IMR-90 (cell line): Measurements from ENCODE around the gene TPGS1. TPM values are rescaled to one million over a fixed set of nuclear protein-coding genes. Genes with fewer than 3 reads are reported as not detected.
A peak's percentile ranks its signal among the peaks of the same experiment; 100 is the strongest.

Experiments used
- ATAC-seq: fragments of 200-7000 bp; cut with Tn5 transposase; 2 replicates; pipeline ENCODE4 v1.9.1; 2020; ENCODE audit warnings: low read depth, mild to moderate bottlenecking, moderate library complexity
- BruUV-seq: library from RNA; stranded (reverse); fragments of 400-500 nt; replicated peaks from 2 replicates; lab custom pipeline; 2021; lab: Mats Ljungman, UMichigan
- CTCF ChIA-PET: fragments of 300-600 bp; formaldehyde crosslinking; extraction: SDS; loops from one replicate; lab custom pipeline; 2021; ENCODE audit warnings: antibody characterized with exemption; lab: Yijun Ruan, JAX
- POLR2A ChIA-PET: fragments of 300-600 bp; sonication (Branson Sonifier 250); formaldehyde crosslinking; loops from one replicate; lab custom pipeline; 2022; ENCODE audit warnings: antibody characterized with exemption; ENCODE audit not compliant: unreplicated experiment; lab: Charles Lee
- DNase-seq: peaks from one replicate; pipeline ENCODE4 v3.0.0; 2013
- H2AFZ ChIP-seq: replicated peaks from 2 replicates; pipeline ENCODE3; 2013; ENCODE audit warnings: low read length, mild to moderate bottlenecking; ENCODE audit not compliant: poor library complexity
- H2AK5ac ChIP-seq: 2 replicates; pipeline ENCODE4 v1.6.1; 2013; ENCODE audit warnings: low read depth, low read length, inconsistent platforms
- H2AK9ac ChIP-seq: replicated peaks from 2 replicates; pipeline ENCODE3; 2013; ENCODE audit warnings: mild to moderate bottlenecking, low read depth, low read length, moderate library complexity; ENCODE audit not compliant: poor library complexity
- H2BK120ac ChIP-seq: 2 replicates; pipeline ENCODE4 v1.6.1; 2013; ENCODE audit warnings: low read depth, low read length, inconsistent platforms
- H2BK15ac ChIP-seq: 3 replicates; pipeline ENCODE4 v1.6.1; 2013; ENCODE audit warnings: low read depth, low read length, inconsistent platforms
- H2BK20ac ChIP-seq: 2 replicates; pipeline ENCODE4 v1.6.1; 2013; ENCODE audit warnings: low read depth, mild to moderate bottlenecking, inconsistent platforms, low read length, moderate library complexity
- H2BK5ac ChIP-seq: 2 replicates; pipeline ENCODE4 v1.6.1; 2013; ENCODE audit warnings: mild to moderate bottlenecking, low read depth, low read length, inconsistent platforms; ENCODE audit not compliant: poor library complexity, severe bottlenecking
- H3K14ac ChIP-seq: replicated peaks from 2 replicates; pipeline ENCODE4 v1.6.1; 2013; ENCODE audit warnings: low read depth, low read length, inconsistent platforms
- H3K18ac ChIP-seq: 2 replicates; pipeline ENCODE4 v1.6.1; 2013; ENCODE audit warnings: low read depth, low read length, control low read depth
- H3K23ac ChIP-seq: 2 replicates; pipeline ENCODE4 v1.6.1; 2013; ENCODE audit warnings: low read depth, low read length, inconsistent platforms
- H3K27ac ChIP-seq: 2 replicates; pipeline ENCODE4 v1.5.1; 2013; ENCODE audit warnings: mild to moderate bottlenecking, control low read depth, low read length; ENCODE audit not compliant: insufficient read depth
- H3K27me3 ChIP-seq: 2 replicates; pipeline ENCODE4 v1.6.1; 2013; ENCODE audit warnings: low read length; ENCODE audit not compliant: control insufficient read depth, insufficient read depth
- H3K36me3 ChIP-seq: 2 replicates; pipeline ENCODE4 v1.6.1; 2013; ENCODE audit warnings: low read length, mixed read lengths; ENCODE audit not compliant: control insufficient read depth, insufficient read depth
- H3K4ac ChIP-seq: 2 replicates; pipeline ENCODE4 v1.6.1; 2013; ENCODE audit warnings: low read depth, low read length, inconsistent platforms
- H3K4me1 ChIP-seq: 2 replicates; pipeline ENCODE4 v1.6.1; 2013; ENCODE audit warnings: low read length, mixed read lengths; ENCODE audit not compliant: control insufficient read depth, insufficient read depth
- H3K4me2 ChIP-seq: 2 replicates; pipeline ENCODE4 v1.6.1; 2013; ENCODE audit warnings: low read depth, mild to moderate bottlenecking, control low read depth, low read length, moderate library complexity
- H3K4me3 ChIP-seq: 2 replicates; pipeline ENCODE4 v1.5.1; 2013; ENCODE audit warnings: low read depth, mild to moderate bottlenecking, control low read depth, low read length, moderate library complexity; ENCODE audit not compliant: insufficient read depth
- H3K56ac ChIP-seq: 2 replicates; pipeline ENCODE4 v1.6.1; 2013; ENCODE audit warnings: low read length, inconsistent platforms; ENCODE audit not compliant: insufficient read depth; ENCODE audit errors: extremely low read depth
- H3K79me1 ChIP-seq, 2 experiments: 2 replicates each; pipeline ENCODE4 v1.6.1; 2013; ENCODE audit warnings: low read length in 2 of 2, inconsistent platforms in 1 of 2, low read depth in 1 of 2
- H3K9ac ChIP-seq: 2 replicates; pipeline ENCODE4 v1.6.1; 2013; ENCODE audit warnings: low read depth, low read length, control low read depth
- H3K9me1 ChIP-seq: 2 replicates; pipeline ENCODE4 v1.6.1; 2013; ENCODE audit warnings: low read length, inconsistent platforms; ENCODE audit not compliant: insufficient read depth
- H3K9me3 ChIP-seq: 2 replicates; pipeline ENCODE4 v1.6.1; 2013; ENCODE audit warnings: low read length; ENCODE audit not compliant: control insufficient read depth, insufficient read depth
- H4K20me1 ChIP-seq: 2 replicates; pipeline ENCODE4 v1.6.1; 2013; ENCODE audit warnings: low read length, inconsistent platforms; ENCODE audit not compliant: insufficient read depth
- H4K5ac ChIP-seq: 2 replicates; pipeline ENCODE4 v1.6.1; 2013; ENCODE audit warnings: mild to moderate bottlenecking, low read depth, low read length, control low read depth
- H4K8ac ChIP-seq, 2 experiments: 2 replicates each; pipeline ENCODE4 v1.6.1; 2013; ENCODE audit warnings: low read depth in 2 of 2, low read length in 2 of 2, control low read depth in 1 of 2, inconsistent platforms in 1 of 2
- H4K91ac ChIP-seq: 2 replicates; pipeline ENCODE4 v1.6.1; 2013; ENCODE audit warnings: low read depth, low read length, inconsistent platforms; ENCODE audit not compliant: insufficient read depth
- BHLHE40 ChIP-seq: fragments of 150-350 bp; IDR thresholded peaks from 2 replicates; pipeline ENCODE4 v1.6.1; 2016; ENCODE audit warnings: mild to moderate bottlenecking, low read depth, low read length
- CEBPB ChIP-seq: IDR thresholded peaks from 2 replicates; pipeline ENCODE4 v1.6.1; 2012; ENCODE audit warnings: low read depth, low read length, improper control_type of control experiment
- CHD1 ChIP-seq: IDR thresholded peaks from 2 replicates; pipeline ENCODE4 v1.6.1; 2012; ENCODE audit warnings: low read depth, low read length, improper control_type of control experiment
- FOS ChIP-seq: fragments of 150-350 bp; IDR thresholded peaks from 2 replicates; pipeline ENCODE4 v1.6.1; 2016; ENCODE audit warnings: low read depth, low read length
- MAFK ChIP-seq: IDR thresholded peaks from 2 replicates; pipeline ENCODE4 v1.6.1; 2012; ENCODE audit warnings: low read depth, low read length, improper control_type of control experiment
- MAZ ChIP-seq: IDR thresholded peaks from 2 replicates; pipeline ENCODE4 v1.6.1; 2012; ENCODE audit warnings: low read depth, mild to moderate bottlenecking, low read length, improper control_type of control experiment, moderate library complexity, borderline replicate concordance
- MXI1 ChIP-seq: IDR thresholded peaks from 2 replicates; pipeline ENCODE4 v1.6.1; 2012; ENCODE audit warnings: low read depth, mild to moderate bottlenecking, low read length, moderate library complexity, borderline replicate concordance
- NFE2L2 ChIP-seq: fragments of 150-350 bp; IDR thresholded peaks from 2 replicates; pipeline ENCODE4 v1.6.1; 2016; ENCODE audit warnings: low read depth, mild to moderate bottlenecking, low read length
- POLR2A ChIP-seq: IDR thresholded peaks from 2 replicates; pipeline ENCODE4 v1.6.1; 2012; ENCODE audit warnings: mild to moderate bottlenecking, low read depth, low read length
- RAD21 ChIP-seq: IDR thresholded peaks from 2 replicates; pipeline ENCODE4 v1.6.1; 2012; ENCODE audit warnings: low read length, improper control_type of control experiment
- RCOR1 ChIP-seq: IDR thresholded peaks from 2 replicates; pipeline ENCODE4 v1.6.1; 2012; ENCODE audit warnings: mild to moderate bottlenecking, low read length, improper control_type of control experiment; ENCODE audit not compliant: insufficient replicate concordance
- RFX5 ChIP-seq: IDR thresholded peaks from 2 replicates; pipeline ENCODE4 v1.8.0; 2012; ENCODE audit warnings: low read depth, mild to moderate bottlenecking, low read length, moderate library complexity
- SMC3 ChIP-seq: fragments of 150-350 bp; IDR thresholded peaks from 2 replicates; pipeline ENCODE4 v1.6.1; 2016; ENCODE audit warnings: low read depth, mild to moderate bottlenecking, antibody characterized with exemption, low read length, moderate library complexity
- WGBS, 2 experiments: methylation state at CpG; one replicate each; pipeline versions ENCODE4 v1.1.5 to v1.1.7; 2013; ENCODE audit warnings: missing lambda C conversion rate in 2 of 2; ENCODE audit not compliant: insufficient read length in 1 of 2; ENCODE audit errors: extremely low coverage in 2 of 2; 5-methylcytosine and 5-hydroxymethylcytosine counted together
- dilution Hi-C: fragments of 300-500 bp; cut with HindIII; formaldehyde crosslinking; loops from one replicate; pipeline ENCODE4 v1.14.3; 2018; ENCODE audit warnings: low sequenced_read_pairs; ENCODE audit not compliant: unreplicated experiment
- in situ Hi-C: fragments of 300-500 bp; cut with MboI; formaldehyde crosslinking; loops from 3 replicates; pipeline ENCODE4 v1.14.3; 2019; ENCODE audit warnings: low sequenced_read_pairs, inconsistent platforms, mixed read lengths
- intact Hi-C: fragments of 100-400 bp; cut with micrococcal nuclease; formaldehyde crosslinking; loops from 2 replicates; pipeline ENCODE4 v1.10.0; 2022
- polyA plus RNA-seq, 3 experiments: library from polyadenylated mRNA; depleted of rRNA; stranded (reverse); fragments of >200 nt; gene quantifications; 2 replicates each; pipeline ENCODE4 v1.2.3, GENCODE V29; 2012; ENCODE audit warnings: low replicate concordance in 1 of 3
- total RNA-seq: library from RNA; depleted of rRNA; stranded (reverse); fragments of >200 nt; gene quantifications from 2 replicates; pipeline ENCODE4 v1.2.3, GENCODE V29; 2012
- TF ChIP-seq, protein P1 (sequence below): fragments of 150-350 bp; IDR thresholded peaks from 2 replicates; pipeline ENCODE4 v1.6.1; 2017; ENCODE audit warnings: mild to moderate bottlenecking, antibody characterized with exemption, low read length, low read depth
- TF ChIP-seq, protein P2 (sequence below): conservative IDR thresholded peaks from 2 replicates; pipeline ENCODE4 v1.5.1; 2012; ENCODE audit warnings: mild to moderate bottlenecking, low read depth, low read length, improper control_type of control experiment
- TF ChIP-seq, protein P3 (sequence below): fragments of 150-350 bp; IDR thresholded peaks from 2 replicates; pipeline ENCODE4 v1.6.1; 2016; ENCODE audit warnings: low read depth, mild to moderate bottlenecking, low read length, moderate library complexity, borderline replicate concordance

TPGS1 gene
- total and polyA plus RNA-seq, 2 of the 4 experiments (the other 2 are of a cell fraction) = 2.7 to 6.3 TPM

DNA sequence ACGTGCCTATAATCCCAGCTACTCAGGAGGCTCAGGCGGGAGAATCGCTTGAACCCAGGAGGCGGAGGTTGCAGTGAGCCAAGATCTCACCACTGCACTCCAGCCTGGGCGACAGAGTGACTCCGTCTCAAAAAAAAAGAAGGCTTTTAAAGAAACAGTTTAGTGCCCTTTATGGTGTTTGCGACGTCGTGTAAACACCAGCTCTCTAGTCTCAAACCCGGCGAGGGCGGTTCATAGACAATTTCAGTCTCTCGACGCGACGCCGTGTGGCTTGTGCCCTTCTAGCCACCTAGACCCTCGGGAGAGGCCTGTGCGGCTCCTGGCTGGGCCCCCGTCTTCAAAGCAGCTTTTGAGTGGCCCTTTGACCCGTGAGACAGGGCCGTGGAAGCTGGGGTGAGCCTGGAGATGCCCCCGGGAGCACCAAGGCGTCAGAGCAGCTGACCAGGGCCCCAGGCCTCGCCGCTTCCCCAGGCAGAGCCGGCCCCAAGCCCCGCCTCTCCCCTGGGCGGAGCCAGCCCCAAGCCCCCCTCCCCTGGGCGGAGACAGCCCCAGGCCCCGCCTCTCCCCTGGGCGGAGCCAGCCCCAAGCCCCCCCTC is 16.1 kb upstream of the TPGS1 start:
- intact Hi-C loops (no loop called here), in situ Hi-C loops (no loop called here), dilution Hi-C loops (no loop called here)
- Histone ChIP-seq H2BK20ac (no peak overlapping the region), H2BK120ac (no peak overlapping the region), H4K5ac (no peak overlapping the region), H3K79me1 (peaks cover 0 to 7% of the 10 kb centered on the region in 2 experiments; a peak in 1 of 4 replicates), H2AK5ac (no peak overlapping the region), H3K9ac (no peak overlapping the region), H3K27me3 (peaks cover 5% of the 10 kb centered on the region; the same call in 1 of the 2 replicates), H3K4me3 (no peak overlapping the region), H3K36me3 (no peaks in the 10 kb centered on the region), H2AK9ac (no peak overlapping the region), H3K18ac (no peak overlapping the region), H3K4me2 (no peak overlapping the region), H3K4ac (no peak overlapping the region), H3K9me3 (no peaks in the 10 kb centered on the region), H4K91ac (no peak overlapping the region), H2BK15ac (no peak overlapping the region), H3K14ac (no peak overlapping the region), H3K9me1 (peaks cover 4% of the 10 kb centered on the region; the same call in 1 of the 2 replicates), H3K56ac (no peak overlapping the region), H2BK5ac (no peak overlapping the region), H4K20me1 (no peaks in the 10 kb centered on the region), H3K23ac (no peak overlapping the region), H3K27ac (no peak overlapping the region), H4K8ac (no peak overlapping the region), H2AFZ (peak overlapping the region; percentile 51), H3K4me1 (peaks cover 4% of the 10 kb centered on the region; the same call in 1 of the 2 replicates)
- DNase-seq = no peak
- POLR2A ChIA-PET = no interaction called here
- 65% methylated on average over 9 of the region's 32 CpGs; no CpG with 5 or more reads in 1 of the 2 experiments for WGBS, 2 experiments
- BruUV-seq = no TSS peak
- TF ChIP-seq RFX5 = no peak
- TF ChIP-seq RAD21 = no peak
- TF ChIP-seq, protein P1, sequence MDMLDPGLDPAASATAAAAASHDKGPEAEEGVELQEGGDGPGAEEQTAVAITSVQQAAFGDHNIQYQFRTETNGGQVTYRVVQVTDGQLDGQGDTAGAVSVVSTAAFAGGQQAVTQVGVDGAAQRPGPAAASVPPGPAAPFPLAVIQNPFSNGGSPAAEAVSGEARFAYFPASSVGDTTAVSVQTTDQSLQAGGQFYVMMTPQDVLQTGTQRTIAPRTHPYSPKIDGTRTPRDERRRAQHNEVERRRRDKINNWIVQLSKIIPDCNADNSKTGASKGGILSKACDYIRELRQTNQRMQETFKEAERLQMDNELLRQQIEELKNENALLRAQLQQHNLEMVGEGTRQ = no peak
- no peak for TF ChIP-seq CHD1
- TF ChIP-seq POLR2A = no peak
- TF ChIP-seq MAZ = no peak
- no peak for TF ChIP-seq BHLHE40
- TF ChIP-seq MAFK = no peak
- TF ChIP-seq MXI1 = no peak
- no peak for TF ChIP-seq RCOR1
- TF ChIP-seq CEBPB = no peak
- TF ChIP-seq FOS = no peak
- TF ChIP-seq, protein P2, sequence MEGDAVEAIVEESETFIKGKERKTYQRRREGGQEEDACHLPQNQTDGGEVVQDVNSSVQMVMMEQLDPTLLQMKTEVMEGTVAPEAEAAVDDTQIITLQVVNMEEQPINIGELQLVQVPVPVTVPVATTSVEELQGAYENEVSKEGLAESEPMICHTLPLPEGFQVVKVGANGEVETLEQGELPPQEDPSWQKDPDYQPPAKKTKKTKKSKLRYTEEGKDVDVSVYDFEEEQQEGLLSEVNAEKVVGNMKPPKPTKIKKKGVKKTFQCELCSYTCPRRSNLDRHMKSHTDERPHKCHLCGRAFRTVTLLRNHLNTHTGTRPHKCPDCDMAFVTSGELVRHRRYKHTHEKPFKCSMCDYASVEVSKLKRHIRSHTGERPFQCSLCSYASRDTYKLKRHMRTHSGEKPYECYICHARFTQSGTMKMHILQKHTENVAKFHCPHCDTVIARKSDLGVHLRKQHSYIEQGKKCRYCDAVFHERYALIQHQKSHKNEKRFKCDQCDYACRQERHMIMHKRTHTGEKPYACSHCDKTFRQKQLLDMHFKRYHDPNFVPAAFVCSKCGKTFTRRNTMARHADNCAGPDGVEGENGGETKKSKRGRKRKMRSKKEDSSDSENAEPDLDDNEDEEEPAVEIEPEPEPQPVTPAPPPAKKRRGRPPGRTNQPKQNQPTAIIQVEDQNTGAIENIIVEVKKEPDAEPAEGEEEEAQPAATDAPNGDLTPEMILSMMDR = no peak
- TF ChIP-seq, protein P3, sequence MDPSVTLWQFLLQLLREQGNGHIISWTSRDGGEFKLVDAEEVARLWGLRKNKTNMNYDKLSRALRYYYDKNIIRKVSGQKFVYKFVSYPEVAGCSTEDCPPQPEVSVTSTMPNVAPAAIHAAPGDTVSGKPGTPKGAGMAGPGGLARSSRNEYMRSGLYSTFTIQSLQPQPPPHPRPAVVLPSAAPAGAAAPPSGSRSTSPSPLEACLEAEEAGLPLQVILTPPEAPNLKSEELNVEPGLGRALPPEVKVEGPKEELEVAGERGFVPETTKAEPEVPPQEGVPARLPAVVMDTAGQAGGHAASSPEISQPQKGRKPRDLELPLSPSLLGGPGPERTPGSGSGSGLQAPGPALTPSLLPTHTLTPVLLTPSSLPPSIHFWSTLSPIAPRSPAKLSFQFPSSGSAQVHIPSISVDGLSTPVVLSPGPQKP = no peak
- no peak for TF ChIP-seq SMC3
- no peak for TF ChIP-seq NFE2L2
- ATAC-seq = no peak
- CTCF ChIA-PET = interaction anchor here (2.0 kb wide), 1 partner anchor 15 kb away, joined by 7 read pairs; no protein-coding TSS in a partner anchor
